HepG2 (cell line): Measurements from ENCODE around the gene SPRN. TPM values are rescaled to one million over a fixed set of nuclear protein-coding genes. Genes with fewer than 3 reads are reported as not detected.

Experiments
- FOSL2 ChIP-seq: sonication (generic); formaldehyde crosslinking; IDR thresholded peaks from 2 replicates; pipeline ENCODE4 v1.4.0; 2020; ENCODE audit warnings: missing genetic modification reagents
- HNRNPLL ChIP-seq: fragments of 200-400 bp; formaldehyde crosslinking; IDR thresholded peaks from 2 replicates; pipeline ENCODE4 v1.6.1; 2017; ENCODE audit warnings: mild to moderate bottlenecking, low read depth, low read length; ENCODE audit not compliant: poor library complexity, severe bottlenecking
- KLF9 ChIP-seq: IDR thresholded peaks from 2 replicates; pipeline ENCODE4 v1.6.1; 2016; ENCODE audit warnings: low read depth
- NR2C2 ChIP-seq: sonication (generic); formaldehyde crosslinking; IDR thresholded peaks from 2 replicates; pipeline ENCODE4 v1.4.0; 2020; ENCODE audit warnings: missing genetic modification reagents, mild to moderate bottlenecking, moderate library complexity, borderline replicate concordance
- NR3C1 ChIP-seq: sonication (generic); formaldehyde crosslinking; IDR thresholded peaks from 2 replicates; pipeline ENCODE4 v1.4.0; 2020; ENCODE audit warnings: missing genetic modification reagents
- PCBP1 ChIP-seq: fragments of 200-400 bp; formaldehyde crosslinking; IDR thresholded peaks from 2 replicates; pipeline ENCODE4 v1.6.1; 2017; ENCODE audit warnings: mild to moderate bottlenecking, low read depth, low read length, borderline replicate concordance
- PHF8 ChIP-seq: sonication (generic); formaldehyde crosslinking; IDR thresholded peaks from 2 replicates; pipeline ENCODE4 v1.5.0; 2020; ENCODE audit warnings: missing genetic modification reagents
- PPARG ChIP-seq: conservative IDR thresholded peaks from 2 replicates; pipeline ENCODE4 v1.6.1; 2016; ENCODE audit warnings: missing biosample characterization, missing genetic modification reagents
- REXO4 ChIP-seq: sonication (generic); formaldehyde crosslinking; IDR thresholded peaks from 2 replicates; pipeline ENCODE4 v1.8.0; 2022; ENCODE audit warnings: missing genetic modification reagents, mild to moderate bottlenecking, borderline replicate concordance
- RFXAP ChIP-seq: sonication (generic); formaldehyde crosslinking; IDR thresholded peaks from 2 replicates; pipeline ENCODE4 v1.4.0; 2020; ENCODE audit warnings: missing genetic modification reagents, borderline replicate concordance
- SOX13 ChIP-seq, 3 experiments: fragments of 450-650 bp in 1 of 3; sonication (generic) in 1 of 3; formaldehyde crosslinking in 1 of 3; IDR thresholded peaks in 2 of 3; conservative IDR thresholded peaks in 1 of 3; 2 replicates each; pipeline versions ENCODE4 v1.5.0 to v1.6.1; 2016 to 2020; ENCODE audit warnings: antibody characterized with exemption in 1 of 3, mild to moderate bottlenecking in 1 of 3, missing compliant biosample characterization in 1 of 3, missing genetic modification reagents in 1 of 3, moderate library complexity in 1 of 3
- SPEN ChIP-seq: sonication (generic); formaldehyde crosslinking; IDR thresholded peaks from 2 replicates; pipeline ENCODE4 v1.5.1; 2020; ENCODE audit warnings: low read depth, mild to moderate bottlenecking, missing genetic modification reagents
- ZMAT3 ChIP-seq: sonication (generic); formaldehyde crosslinking; conservative IDR thresholded peaks from 2 replicates; pipeline ENCODE4 v1.7.0; 2021; ENCODE audit warnings: missing genetic modification reagents
- ZNF737 ChIP-seq: sonication (generic); formaldehyde crosslinking; IDR thresholded peaks from 2 replicates; pipeline ENCODE4 v1.5.0; 2020; ENCODE audit warnings: missing genetic modification reagents, mild to moderate bottlenecking, borderline replicate concordance
- ZSCAN21 ChIP-seq: sonication (generic); formaldehyde crosslinking; IDR thresholded peaks from 2 replicates; pipeline ENCODE4 v1.8.0; 2022; ENCODE audit warnings: mild to moderate bottlenecking, missing genetic modification reagents, moderate library complexity, borderline replicate concordance
- ZSCAN25 ChIP-seq: sonication (generic); formaldehyde crosslinking; IDR thresholded peaks from 2 replicates; pipeline ENCODE4 v1.8.0; 2022; ENCODE audit warnings: mild to moderate bottlenecking, missing genetic modification reagents
- polyA plus RNA-seq, 8 experiments: library from polyadenylated mRNA; depleted of rRNA in 3 of 8; stranded (reverse) in 7 of 8; unstranded in 1 of 8; fragments of >200 nt; fragmentation: Illumina TruSeq in 4 of 8; extraction: Trizol in 4 of 8; gene quantifications; 2 replicates each; pipeline versions ENCODE4 v1.2.1 to v1.2.3, GENCODE V29; 2011 to 2016; ENCODE audit warnings: low read depth in 4 of 8, missing spikeins in 1 of 8, mixed read lengths in 1 of 8; ENCODE audit not compliant: insufficient read depth in 1 of 8
- total RNA-seq, 5 experiments: library from RNA; depleted of rRNA; stranded (reverse); fragments of >200 nt; fragmentation: Illumina TruSeq; extraction: Trizol; gene quantifications; 2 replicates each; pipeline ENCODE4 v1.2.3, GENCODE V29; 2016; ENCODE audit warnings: low read depth in 1 of 5
- TF ChIP-seq, protein P1 (sequence below): sonication (generic); formaldehyde crosslinking; IDR thresholded peaks from 2 replicates; pipeline ENCODE4 v1.4.0; 2020; ENCODE audit warnings: missing genetic modification reagents
- TF ChIP-seq, protein P2 (sequence below): sonication (generic); formaldehyde crosslinking; IDR thresholded peaks from 2 replicates; pipeline ENCODE4 v1.8.1; 2023; ENCODE audit warnings: mild to moderate bottlenecking, missing genetic modification reagents
- TF ChIP-seq, protein P3 (sequence below): fragments of 450-650 bp; IDR thresholded peaks from 2 replicates; pipeline ENCODE4 v1.6.1; 2016
- TF ChIP-seq, protein P4 (sequence below): sonication (generic); formaldehyde crosslinking; IDR thresholded peaks from 2 replicates; pipeline ENCODE4 v1.8.0; 2022; ENCODE audit warnings: mild to moderate bottlenecking, missing genetic modification reagents

SPRN gene
- total and polyA plus RNA-seq, 2 of the 13 experiments (the other 11 are each of a cell fraction or from before 2014, with no cell fraction given), result not detected

DNA sequence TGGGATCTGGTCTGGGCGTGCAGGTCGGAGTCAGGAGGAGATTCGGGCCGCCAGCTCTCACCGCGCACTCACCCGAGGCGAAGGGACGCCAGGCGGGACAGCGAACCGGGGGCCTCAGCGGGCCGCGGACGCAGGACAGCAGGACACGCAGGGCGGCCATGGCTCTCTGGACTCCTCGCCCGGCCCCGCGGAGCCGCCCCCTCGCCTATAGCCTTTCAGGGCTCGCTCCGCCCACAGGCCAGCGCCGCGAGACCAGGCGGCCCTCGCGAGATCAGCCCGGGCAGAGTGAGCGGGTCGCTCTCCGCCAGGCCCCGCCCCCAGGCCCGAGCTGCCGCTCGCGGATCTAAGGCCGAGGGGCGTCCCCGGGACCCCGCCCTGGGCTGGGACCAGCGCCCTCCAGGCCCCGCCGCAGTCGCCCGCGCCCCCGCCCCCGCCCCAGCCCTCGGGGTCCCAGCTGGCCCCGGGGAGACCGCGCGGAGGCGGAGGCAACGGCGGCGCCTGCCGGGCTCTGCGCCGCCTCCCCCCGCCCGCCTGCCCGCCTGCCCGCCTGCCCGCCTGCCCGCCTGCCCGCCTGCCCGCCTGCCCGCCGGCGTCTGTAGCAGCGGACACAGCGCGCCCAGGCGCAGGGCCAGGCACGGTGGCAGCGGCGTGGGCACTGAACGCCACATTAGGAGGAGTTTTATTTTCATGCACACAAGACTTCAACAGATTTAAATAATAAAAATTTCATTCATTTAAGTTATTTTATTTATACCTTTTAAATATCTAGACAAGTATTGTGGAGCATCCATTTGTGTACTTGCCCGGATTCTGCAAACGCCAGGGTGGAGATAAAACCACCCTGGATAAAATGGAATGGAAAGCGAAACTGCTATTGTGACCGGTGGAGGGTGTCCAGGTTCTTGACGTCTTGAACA is 51.0 kb downstream of the SPRN start, which contains the start of gene ECHS1 (continued):
- TF ChIP-seq PCBP1 (0 out of 2 replicates have a peak, but pooled peaks have one; percentile 66), NR2C2 (CRISPR knock-in tag) (peak; percentile 46; the same call in 1 of the 2 replicates), HNRNPLL (peak; percentile 6), SPEN (CRISPR knock-in tag) (peak; percentile 76), PPARG (CRISPR knock-in tag) (no peak), ZSCAN25 (peak; percentile 83), REXO4 (CRISPR knock-in tag) (no peak), ZNF737 (no peak), RFXAP (CRISPR knock-in tag) (peak; percentile 39; the same call in 1 of the 2 replicates), FOSL2 (CRISPR knock-in tag) (peak; percentile 42; the same call in 1 of the 2 replicates), SOX13 (IDR thresholded peaks at IDR 0.05) (no peak), SOX13 (CRISPR knock-in tag; conservative IDR thresholded peaks at IDR 0.05 in 1 of 2, IDR thresholded peaks at IDR 0.05 in 1 of 2) (peak in 1 of 2 experiments; percentile 14; a peak in 1 of 4 replicates), NR3C1 (no peak), ZSCAN21 (CRISPR knock-in tag) (peak; percentile 60; the same call in 1 of the 2 replicates), KLF9 (CRISPR knock-in tag) (no peak), PHF8 (peak; percentile 92), ZMAT3 (CRISPR knock-in tag) (peak; percentile 60; the same call in 1 of the 2 replicates)
- TF ChIP-seq, protein P1, sequence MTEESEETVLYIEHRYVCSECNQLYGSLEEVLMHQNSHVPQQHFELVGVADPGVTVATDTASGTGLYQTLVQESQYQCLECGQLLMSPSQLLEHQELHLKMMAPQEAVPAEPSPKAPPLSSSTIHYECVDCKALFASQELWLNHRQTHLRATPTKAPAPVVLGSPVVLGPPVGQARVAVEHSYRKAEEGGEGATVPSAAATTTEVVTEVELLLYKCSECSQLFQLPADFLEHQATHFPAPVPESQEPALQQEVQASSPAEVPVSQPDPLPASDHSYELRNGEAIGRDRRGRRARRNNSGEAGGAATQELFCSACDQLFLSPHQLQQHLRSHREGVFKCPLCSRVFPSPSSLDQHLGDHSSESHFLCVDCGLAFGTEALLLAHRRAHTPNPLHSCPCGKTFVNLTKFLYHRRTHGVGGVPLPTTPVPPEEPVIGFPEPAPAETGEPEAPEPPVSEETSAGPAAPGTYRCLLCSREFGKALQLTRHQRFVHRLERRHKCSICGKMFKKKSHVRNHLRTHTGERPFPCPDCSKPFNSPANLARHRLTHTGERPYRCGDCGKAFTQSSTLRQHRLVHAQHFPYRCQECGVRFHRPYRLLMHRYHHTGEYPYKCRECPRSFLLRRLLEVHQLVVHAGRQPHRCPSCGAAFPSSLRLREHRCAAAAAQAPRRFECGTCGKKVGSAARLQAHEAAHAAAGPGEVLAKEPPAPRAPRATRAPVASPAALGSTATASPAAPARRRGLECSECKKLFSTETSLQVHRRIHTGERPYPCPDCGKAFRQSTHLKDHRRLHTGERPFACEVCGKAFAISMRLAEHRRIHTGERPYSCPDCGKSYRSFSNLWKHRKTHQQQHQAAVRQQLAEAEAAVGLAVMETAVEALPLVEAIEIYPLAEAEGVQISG (CRISPR knock-in tag), result peak; percentile 41; the same call in 1 of the 2 replicates
- TF ChIP-seq, protein P2, sequence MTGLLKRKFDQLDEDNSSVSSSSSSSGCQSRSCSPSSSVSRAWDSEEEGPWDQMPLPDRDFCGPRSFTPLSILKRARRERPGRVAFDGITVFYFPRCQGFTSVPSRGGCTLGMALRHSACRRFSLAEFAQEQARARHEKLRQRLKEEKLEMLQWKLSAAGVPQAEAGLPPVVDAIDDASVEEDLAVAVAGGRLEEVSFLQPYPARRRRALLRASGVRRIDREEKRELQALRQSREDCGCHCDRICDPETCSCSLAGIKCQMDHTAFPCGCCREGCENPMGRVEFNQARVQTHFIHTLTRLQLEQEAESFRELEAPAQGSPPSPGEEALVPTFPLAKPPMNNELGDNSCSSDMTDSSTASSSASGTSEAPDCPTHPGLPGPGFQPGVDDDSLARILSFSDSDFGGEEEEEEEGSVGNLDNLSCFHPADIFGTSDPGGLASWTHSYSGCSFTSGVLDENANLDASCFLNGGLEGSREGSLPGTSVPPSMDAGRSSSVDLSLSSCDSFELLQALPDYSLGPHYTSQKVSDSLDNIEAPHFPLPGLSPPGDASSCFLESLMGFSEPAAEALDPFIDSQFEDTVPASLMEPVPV (CRISPR knock-in tag), result peak; percentile 81; the same call in 1 of the 2 replicates
- TF ChIP-seq, protein P3, sequence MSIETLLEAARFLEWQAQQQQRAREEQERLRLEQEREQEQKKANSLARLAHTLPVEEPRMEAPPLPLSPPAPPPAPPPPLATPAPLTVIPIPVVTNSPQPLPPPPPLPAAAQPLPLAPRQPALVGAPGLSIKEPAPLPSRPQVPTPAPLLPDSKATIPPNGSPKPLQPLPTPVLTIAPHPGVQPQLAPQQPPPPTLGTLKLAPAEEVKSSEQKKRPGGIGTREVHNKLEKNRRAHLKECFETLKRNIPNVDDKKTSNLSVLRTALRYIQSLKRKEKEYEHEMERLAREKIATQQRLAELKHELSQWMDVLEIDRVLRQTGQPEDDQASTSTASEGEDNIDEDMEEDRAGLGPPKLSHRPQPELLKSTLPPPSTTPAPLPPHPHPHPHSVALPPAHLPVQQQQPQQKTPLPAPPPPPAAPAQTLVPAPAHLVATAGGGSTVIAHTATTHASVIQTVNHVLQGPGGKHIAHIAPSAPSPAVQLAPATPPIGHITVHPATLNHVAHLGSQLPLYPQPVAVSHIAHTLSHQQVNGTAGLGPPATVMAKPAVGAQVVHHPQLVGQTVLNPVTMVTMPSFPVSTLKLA, result no peak
- TF ChIP-seq, protein P4, sequence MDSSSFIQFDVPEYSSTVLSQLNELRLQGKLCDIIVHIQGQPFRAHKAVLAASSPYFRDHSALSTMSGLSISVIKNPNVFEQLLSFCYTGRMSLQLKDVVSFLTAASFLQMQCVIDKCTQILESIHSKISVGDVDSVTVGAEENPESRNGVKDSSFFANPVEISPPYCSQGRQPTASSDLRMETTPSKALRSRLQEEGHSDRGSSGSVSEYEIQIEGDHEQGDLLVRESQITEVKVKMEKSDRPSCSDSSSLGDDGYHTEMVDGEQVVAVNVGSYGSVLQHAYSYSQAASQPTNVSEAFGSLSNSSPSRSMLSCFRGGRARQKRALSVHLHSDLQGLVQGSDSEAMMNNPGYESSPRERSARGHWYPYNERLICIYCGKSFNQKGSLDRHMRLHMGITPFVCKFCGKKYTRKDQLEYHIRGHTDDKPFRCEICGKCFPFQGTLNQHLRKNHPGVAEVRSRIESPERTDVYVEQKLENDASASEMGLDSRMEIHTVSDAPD (CRISPR knock-in tag), result no peak
